Measurements from ENCODE around the gene POU5F2.

DNA sequence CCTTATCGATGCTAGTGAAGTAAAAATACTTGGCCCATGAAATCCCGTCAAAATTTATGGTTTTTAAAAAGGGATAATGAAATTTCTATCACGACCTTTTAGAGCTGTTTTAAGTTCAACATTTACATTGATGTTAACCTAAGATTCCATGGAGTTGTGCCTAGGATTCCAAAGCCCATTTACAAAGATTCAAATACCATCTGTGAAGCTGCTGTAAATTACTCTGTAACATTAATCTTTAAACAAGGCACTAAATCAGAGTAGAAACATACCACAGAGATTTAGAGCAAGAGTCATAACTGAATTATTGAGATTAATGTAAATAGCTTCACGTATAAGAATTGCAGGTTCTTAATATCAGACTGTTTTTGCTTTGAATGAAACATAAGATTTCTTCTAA, 17.7 kb downstream of the POU5F2 start:
- TF ChIP-seq, protein P1, sequence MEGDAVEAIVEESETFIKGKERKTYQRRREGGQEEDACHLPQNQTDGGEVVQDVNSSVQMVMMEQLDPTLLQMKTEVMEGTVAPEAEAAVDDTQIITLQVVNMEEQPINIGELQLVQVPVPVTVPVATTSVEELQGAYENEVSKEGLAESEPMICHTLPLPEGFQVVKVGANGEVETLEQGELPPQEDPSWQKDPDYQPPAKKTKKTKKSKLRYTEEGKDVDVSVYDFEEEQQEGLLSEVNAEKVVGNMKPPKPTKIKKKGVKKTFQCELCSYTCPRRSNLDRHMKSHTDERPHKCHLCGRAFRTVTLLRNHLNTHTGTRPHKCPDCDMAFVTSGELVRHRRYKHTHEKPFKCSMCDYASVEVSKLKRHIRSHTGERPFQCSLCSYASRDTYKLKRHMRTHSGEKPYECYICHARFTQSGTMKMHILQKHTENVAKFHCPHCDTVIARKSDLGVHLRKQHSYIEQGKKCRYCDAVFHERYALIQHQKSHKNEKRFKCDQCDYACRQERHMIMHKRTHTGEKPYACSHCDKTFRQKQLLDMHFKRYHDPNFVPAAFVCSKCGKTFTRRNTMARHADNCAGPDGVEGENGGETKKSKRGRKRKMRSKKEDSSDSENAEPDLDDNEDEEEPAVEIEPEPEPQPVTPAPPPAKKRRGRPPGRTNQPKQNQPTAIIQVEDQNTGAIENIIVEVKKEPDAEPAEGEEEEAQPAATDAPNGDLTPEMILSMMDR (IDR thresholded peaks at IDR 0.05): no peak
- TF ChIP-seq POLR2A (IDR thresholded peaks at IDR 0.05): no peak
